Measurements from ENCODE around the gene GRID1.
A peak's percentile ranks its signal among the peaks of the same experiment; 100 is the strongest.

GRID1 gene

DNA sequence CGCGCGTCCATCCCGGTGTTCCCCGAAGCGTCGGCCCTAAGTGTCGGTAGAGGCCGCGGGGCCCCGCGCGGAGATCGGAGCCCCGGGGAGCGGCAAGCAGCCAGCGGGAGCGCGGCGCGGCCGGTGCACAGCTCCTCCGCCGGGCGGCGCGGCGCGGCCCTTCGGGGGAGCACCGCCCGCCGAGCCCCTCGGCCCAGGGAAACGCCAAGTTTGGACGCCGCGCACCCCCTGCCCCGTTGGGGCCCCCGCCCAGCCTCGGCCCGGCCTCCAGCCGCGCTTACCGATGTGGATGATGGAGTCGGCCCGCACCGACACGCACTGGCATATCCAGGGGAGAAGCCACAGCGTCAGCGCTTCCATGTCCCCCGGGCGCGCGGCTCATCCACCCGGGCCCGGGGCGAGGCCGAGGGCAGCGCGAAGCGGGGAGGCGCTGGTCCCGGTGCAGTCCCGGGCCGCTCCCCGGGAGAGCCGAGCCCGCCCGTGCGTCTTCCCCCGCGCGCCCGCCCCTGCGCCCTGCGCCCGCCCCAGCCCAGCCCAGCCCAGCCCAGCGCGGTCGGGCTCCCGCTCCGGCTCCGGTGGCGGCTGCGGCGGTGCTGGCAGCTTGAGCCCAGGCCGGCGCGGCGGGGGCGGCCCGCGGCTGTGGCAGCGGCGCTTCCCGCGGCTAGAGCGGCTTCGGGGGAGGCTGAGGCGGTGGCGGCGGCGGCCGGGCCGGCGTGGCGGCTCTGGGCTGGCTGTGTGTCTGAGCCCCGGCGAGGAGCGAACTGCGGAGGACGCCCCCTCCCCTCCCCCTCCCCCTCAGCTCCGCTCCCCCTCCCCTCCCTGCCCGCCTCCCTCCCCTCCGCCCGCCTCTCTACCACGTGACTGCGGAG, at the start of gene GRID1:
Gene GRID1 (minus strand): TSS at position 763 of the 869 bp plus-strand sequence.
- DNase-seq: peak; percentile 9

DNA sequence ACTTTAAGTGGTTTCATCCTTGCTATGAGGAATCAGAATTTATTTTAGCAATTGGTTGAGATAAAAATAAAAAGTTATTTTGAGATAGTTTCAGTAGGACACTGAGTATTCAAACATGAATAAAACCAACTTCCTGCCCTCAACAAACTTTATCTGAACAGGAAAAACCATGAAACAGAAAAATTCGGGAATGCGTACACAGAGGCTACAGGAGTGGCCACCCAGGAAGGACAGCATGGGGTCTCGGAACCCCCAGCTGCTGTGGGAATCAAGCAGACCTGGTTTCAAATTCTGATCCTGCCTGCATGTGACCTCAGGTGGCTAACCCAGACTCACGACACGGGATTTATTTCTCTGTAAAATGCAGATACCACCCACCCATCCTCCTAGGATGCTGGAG, 49.0 kb upstream of the GRID1 start:
- DNase-seq: no peak

DNA sequence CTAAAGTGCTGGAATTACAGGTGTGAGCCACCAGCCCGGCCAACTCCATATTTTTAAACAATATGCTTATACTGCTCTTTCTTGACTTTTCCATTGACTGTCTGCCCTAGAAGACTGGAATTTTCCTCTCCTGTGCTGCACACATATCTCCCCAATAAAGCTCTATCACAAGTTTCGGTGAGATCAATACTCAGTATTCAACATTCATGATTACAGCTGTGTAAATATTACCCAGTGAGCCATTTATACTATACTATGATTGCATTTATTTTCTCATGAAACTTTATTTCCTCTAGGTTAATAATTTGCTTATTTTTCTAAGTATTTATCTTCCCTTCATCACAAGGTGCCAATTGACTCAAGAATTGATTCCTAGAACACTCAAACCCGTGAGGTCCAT, 48.5 kb upstream of the GRID1 start:
- DNase-seq: no peak

DNA sequence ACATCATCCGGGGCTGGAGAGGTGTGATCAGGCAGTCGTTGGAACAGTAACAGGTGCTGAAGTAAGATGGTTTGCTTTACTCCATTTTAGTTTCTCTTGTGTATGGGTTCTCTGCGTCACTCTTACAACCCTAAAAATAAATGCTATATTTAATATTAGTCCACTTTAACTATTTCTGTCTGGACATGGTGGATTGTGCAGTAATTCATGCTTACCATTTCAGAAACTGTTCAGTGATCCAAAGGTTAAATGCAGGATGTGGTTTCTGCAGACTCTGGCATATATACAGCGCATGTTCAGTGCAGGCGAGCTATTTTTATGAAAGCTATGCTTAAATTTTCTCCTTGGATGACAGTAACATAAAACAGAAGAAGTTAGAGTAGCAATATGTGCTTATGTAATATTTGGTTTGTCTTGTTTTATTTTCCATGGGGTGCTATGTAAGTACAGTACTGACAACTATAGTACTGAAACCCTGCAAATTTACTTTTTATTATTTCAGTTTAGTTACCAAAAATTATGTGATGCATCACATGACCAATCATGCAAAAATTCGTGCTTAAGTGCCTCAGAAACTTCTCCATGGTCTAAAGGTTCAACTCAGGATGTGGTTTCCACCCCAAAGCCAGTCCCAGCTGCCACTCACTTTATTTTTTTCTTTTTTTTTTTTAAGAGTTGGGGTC, 46.6 kb upstream of the GRID1 start:
- DNase-seq: peak; percentile 41

DNA sequence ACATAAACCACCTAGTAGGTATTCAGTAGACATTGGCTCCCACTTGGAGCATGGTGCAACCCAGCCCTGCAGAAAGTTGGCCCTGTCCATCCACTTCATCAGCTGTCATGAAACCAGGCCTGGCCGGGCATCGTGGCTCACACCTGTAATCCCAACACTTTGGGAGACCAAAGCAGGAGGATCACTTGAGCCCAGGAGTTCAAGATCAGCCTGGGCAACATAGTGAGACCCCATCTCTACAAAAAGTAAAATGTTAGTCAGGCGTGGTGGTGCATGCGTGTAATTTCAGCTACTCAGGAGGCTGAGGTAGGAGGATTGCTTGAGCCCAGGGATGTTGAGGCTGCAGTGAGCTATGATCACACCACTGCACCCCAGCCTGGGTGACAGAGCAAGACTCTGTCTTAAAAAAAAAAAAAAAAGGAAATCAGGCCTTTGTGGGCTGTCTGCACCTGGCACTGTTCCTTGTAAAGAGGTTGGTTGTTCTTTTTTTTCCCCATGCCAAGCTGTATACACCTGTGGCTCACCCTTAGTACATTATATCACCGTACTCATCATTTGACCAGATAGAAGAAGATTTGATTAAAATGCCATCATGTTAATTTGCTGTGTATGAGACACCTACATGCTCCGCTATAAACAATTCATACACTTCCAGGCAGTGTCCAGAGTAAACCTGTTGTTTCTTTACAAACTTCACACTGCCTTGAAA, 45.4 kb upstream of the GRID1 start:
- DNase-seq: no peak

DNA sequence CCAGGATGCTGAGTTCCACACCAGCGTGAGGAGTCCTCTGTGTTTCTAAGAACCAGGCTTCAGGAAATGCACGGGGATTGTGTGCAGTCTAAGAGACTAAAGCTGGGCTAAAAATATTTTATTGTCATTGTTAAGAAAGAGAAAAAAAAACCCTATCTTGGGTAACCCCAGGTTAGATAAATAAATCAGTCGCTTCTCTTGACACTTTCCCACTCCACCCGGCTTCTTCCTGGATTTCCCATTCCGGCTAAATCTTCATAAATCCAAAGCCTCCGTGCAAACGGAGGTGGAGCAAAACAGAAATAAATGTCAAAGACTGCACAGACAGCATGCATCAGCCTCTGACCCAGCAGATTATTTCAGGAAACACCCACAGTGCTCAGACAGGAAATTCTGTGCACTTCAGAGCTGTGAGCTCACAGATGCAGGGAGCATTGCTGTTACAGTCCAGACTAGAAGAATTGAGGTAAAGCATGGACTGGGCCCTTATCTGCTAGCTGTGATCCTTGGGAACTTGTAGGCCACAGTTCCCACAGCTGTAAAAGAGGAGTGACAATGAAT, 44.8 kb upstream of the GRID1 start:
- DNase-seq: peak; percentile 25

DNA sequence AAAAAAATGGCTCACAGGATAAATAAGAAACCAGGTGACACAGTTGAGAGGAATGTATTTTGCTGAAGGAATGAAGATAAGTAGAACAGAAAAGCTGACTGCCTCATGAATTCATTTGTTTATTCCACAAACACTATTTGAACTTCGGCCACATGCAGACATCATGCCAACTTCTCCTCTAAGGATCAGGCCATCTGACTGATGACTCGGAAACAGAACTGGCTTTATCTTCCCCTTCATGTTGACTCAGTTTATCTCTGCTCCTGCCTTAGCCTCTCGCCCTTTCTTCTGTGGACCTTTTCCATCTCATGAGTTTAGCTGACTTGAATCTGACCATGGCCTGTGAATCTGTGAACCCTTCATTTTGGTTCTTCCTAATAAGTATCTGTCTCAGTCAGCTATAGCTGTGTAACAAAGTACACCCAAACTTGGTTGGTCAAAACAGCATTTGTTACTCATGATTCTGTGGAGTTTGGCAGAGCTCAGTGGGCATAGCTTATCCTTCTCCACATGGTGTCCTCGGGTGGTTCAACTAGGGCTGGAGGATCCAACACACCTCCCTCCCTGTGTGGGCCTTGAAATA, 44.0 kb upstream of the GRID1 start:
- DNase-seq: no peak

DNA sequence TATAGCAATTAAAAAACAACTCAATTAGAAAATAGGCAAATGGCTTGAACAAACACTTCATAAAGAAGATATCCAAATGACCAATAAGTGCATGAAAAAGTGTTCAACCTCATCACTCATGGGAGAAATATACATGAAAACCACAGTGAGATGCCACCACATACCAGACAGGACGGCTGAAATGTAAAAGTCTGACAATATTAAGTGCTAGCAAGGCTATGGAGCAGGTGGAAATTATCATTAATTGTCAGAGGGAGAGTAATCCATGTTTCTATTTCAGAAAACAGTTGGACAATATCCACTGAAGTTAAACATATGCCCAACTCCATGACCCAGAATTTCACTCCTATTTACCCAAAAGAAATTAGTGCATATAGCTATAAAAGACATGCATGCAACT, 42.6 kb upstream of the GRID1 start:
- DNase-seq: no peak

DNA sequence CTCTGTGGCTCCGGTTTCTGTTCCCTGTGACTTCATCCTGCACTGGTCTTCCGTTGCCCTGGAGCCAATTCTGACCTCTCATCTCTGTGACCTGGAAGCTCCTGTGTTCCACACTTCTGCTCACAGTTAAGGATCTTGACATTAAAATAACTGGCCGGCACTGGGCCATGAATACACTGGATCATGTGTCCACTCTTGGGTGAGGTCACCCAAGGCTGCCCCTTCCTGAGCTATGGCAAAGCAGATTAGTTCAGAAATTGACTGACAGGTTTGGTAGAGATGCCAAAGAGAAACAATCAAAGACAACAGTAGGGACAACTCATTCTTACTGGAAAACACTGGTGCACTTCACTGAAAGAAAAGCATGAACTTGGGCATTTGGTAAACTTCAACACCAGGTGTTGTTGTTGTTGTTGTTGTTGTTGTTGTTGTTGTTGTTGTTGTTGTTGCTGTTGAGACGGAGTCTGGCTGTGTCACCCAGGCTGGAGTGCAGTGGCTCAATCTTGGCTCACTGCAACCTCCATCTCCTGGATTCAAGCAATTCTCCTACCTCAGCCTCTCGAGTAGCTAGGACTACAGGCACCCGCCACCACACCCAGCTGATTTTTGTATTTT, 36.7 kb upstream of the GRID1 start:
- DNase-seq: no peak

DNA sequence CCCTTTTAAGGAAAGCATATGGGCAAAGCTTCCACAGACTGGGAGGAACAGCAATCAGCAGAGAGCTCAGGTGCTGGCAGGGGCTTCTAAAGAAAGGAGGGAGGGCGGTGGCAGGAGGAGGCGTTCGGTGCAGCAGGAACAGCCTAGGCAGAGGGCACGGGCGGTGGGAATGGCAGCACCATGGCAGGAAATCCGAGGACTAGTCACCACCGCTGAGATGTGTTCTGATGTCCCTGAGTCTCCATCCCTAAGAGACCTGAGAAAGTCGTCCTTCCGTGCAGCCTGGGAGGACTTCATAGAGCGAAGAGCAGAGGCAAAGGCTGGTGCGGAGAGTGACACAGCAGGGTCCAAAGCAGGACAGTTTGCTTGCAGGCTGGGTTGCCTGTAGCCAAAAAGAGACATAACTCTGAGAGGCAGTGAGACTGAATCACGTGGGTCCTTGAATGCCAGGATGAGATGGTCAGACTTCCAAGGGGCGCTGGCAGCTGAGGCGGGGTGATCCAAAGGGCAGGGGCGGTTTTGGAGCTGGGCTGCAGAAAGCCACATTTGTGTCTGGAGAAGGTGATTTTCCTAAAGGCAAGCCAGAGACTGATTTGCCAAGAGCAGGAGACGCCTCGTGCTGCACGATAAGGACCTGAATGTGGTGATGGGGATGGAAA, 35.8 kb upstream of the GRID1 start:
- DNase-seq: no peak

DNA sequence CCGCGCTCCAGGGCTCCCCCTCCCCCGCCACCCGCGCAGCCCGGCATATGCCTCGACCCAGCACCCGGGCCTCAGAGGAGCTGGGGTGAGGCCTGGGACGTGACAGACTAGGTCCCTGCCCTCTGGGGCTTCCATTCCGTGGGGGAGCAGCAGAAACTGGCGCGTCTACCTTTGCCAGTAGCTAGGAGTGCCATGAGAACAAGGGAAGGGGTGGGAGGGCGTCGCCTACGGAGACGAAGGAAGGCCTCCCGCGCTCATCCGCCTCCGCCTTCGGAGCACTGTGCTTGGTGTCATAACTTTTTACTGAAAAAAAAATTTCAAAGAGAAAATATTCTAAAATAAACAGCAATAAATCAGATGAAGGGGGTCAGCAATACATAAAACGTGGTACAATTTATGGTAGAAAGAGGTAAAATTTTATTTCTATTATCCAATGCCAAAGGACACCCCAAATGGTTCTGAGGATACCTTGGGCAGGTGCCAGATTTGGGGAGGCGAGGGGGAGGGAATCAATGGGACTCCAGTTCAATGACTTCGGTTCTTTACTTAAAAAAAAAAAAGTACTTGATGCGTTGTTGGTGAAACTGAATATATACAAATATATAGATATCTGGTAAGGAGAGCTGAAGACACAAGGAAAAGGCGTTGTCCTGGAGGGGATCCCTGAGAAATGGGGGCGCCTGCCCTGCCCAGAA, 35.1 kb upstream of the GRID1 start:
- no peak for DNase-seq

DNA sequence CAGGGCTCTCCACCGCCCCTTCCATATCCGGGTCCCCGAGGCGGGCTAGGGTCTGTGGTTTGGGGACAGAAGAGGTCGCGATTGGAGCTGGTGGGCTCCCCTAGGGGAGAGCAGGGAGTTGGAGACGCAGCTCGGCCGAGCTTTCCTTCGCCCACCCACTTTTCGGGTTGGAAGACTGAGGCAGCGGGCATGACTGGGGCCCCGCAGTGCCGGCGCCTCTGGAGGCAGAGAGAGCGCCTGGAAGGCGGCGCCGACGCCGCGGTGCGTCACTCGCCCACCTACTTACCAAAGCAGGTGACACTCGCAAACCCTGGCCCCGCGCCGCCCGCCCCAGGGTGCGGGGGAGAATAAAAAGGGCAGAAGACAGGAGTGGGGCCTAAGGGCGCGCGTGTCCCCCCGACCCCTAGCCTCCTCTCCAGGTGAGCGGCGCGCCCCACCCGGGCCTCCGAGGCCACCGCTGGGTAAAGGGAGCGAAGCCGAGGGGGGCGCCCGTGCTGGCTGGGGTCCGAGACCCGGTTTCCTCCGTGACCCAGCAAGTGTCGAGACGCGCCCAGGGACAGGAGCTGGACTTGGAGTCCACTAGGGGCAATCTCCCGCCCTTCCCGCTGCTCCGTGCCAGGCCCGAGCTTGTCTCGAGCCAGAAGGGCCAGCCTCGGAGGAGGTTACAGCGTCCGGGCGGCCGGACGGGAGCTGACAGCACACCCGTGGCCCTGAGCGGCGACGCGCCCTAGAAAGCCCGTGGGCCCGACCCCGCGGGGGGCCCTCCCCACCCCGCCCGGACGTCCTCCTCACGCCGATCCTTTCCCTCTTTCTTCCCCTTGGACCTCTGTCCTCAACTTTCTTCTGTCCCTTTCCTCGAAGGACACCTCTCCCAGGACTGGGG, 34.4 kb upstream of the GRID1 start:
- peak; percentile 61 for DNase-seq

DNA sequence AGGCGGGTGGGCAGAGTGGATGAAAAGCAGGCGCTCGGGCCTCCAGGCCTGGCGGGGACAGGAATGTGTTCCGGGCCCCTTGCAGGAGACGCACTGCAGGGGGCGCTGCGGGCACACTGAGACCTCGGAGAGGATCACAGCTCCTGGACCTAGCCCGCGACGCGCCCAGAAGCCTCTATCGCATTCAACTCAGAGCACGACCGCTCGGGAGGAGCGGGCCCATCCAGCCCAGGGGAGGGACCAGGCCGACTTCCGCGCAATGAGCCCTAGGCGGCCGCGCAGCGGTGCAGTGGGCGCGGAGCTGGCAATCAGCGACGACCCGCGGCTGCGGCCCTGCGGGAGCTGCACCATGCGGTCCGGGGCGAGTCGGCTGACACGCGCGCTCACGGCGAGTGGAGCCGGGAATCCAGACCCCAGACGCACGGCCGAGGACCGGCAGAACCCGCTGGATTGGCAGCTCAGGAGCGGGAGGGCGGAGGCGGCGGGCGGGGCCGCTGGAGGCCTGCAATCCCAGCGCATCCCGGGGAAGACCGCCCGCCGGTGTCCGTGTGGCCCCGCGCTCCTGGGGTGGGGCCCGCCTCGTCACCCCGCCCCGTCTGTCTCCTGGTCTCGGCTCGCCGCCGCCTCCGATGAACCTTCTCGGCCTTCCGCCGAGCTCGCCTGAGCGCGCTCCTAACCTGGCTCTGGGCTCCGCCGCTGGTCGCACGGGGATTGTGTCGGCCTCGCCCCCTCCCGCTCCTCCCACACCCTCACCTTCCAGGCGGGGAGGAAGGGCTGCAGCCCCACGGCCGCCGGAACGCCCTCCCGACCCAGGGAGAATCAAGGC, 33.5 kb upstream of the GRID1 start:
- DNase-seq: peak; percentile 90

DNA sequence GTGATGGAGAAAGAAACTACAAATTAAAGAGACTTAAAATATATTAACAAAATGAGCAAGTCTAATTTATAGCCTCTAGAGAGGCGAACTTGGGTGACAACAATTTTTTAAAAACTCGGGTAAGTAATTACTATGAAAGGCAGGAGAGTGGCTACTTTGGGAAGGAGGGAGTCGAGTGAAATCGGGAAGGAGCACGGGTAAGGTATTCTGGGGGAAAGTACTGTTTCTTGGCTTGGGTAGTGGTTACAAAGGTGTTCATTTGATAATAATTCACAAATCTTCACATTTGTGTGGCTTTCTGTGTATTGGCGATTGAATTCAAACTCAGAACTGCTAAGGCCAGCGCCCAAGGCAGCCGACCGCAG, 32.9 kb upstream of the GRID1 start:
- DNase-seq: no peak

DNA sequence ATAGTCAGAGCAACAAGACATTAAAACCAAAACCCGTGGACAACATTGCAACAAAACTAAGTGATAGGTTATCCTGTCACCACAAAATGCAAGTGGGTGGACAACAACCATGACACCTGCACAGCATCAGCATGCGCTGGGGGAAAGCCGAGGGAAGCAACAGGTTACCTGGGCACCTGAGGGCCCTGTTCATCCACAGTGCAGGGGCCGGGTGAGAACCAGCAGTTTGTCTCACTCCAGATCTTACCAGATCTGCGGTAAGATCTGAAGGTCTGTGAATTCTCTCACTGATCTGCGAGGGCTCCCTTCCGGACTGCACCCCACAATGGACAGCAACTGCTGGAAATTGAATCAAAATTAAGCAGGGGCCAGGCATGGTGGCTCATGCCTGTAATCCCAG, 30.5 kb upstream of the GRID1 start:
- no peak for DNase-seq

DNA sequence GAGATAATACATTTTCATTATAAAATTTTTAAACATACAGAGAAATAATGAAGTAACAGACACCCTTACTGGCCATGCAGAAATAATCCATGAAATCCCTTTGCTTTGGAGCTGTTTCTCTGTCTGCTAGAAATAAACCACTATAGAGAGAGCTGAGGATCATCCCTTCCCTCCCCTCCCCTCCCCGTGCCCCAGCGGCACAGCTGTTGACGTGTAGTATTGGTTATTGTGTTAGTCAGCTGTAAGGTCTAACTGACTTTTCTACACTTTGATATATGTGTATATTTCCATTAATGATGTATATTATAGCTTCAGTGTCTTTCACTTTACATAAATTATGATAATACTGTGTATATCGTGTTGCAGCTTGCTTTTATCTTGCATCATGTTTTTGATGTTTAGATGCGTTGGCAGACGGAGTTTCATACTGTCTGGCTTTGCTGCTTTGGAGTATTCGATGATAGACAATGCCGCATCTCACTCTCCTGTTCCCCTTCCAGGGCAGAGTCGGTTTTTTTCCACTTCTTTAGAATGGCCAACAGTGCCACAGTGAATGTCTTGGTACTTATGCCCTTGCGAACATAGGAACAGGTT, 27.4 kb upstream of the GRID1 start:
- no peak for DNase-seq

DNA sequence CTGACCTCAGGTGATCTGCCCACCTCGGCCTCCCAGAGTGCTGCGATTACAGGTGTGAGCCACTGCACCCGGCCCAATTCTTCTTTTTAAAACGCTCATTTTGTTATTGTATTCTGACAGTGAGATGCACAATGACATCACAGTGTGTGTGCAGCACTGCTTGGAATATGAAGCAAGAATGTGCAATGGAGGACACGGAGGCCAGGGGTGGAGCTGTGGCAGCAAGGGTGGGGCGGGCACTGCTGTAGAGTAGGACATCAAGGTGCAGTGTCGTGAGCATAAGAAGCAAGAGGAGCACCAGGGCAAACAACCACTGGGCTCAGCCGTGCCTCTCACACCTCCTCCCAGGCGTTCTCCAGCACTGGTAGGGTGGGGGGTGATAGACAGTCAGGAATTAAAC, 26.8 kb upstream of the GRID1 start:
- no peak for DNase-seq

DNA sequence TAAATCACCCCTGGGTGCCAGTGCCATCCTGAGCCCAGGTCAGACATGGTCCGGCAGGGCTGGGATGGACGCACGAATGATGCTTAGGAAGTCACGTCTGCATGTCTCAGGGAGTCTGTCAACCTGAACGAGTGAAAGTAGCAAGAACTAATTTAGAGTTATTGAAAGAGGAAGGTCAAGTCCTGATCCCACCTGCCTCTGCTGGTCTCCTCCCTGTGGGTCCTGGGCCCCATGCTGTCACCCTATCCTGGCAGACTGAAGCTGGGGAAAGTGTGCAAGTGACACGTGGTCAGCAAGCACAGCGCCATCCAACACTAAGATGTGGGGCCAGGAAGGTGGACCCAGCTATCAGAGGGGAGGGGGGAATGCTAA, 26.1 kb upstream of the GRID1 start:
- no peak for DNase-seq
